Uterus (tissue), 4 donors: Measurements from ENCODE around the gene SRSF10. TPM values are rescaled to one million over a fixed set of nuclear protein-coding genes. Genes with fewer than 3 reads are reported as not detected.

Experiments
- DNase-seq, 2 donors: peaks; one replicate each; pipeline ENCODE4 v3.0.0-alpha.2; 2019 to 2020
- H3K27ac ChIP-seq, 2 donors: fragments of 200-600 bp; sonication (generic); 1 replicate in 1 of 2; 2 replicates in 1 of 2; pipeline ENCODE4 v1.5.1; 2016 to 2018
- H3K27me3 ChIP-seq, 2 donors: fragments of 200-600 bp; sonication (generic); one replicate each; pipeline ENCODE4 v1.5.1; 2018 to 2019; ENCODE audit warnings: control low read depth in 1 of 2
- H3K36me3 ChIP-seq, 2 donors: fragments of 200-600 bp; sonication (generic); one replicate each; pipeline ENCODE4 v1.5.1; 2019; ENCODE audit warnings: control low read depth in 1 of 2
- H3K4me1 ChIP-seq, 2 donors: fragments of 200-600 bp; sonication (generic); one replicate each; pipeline ENCODE4 v1.5.1; 2018 to 2019; ENCODE audit warnings: control low read depth in 1 of 2
- H3K4me3 ChIP-seq, 2 donors: fragments of 200-600 bp; sonication (generic); 1 replicate in 1 of 2; 2 replicates in 1 of 2; pipeline ENCODE4 v1.5.1; 2018 to 2019; ENCODE audit warnings: mild to moderate bottlenecking in 1 of 2
- H3K9me3 ChIP-seq, 2 donors: fragments of 200-600 bp; sonication (generic); one replicate each; pipeline ENCODE4 v1.5.1; 2019; ENCODE audit warnings: control low read depth in 1 of 2
- CTCF ChIP-seq, 4 experiments: fragments of 200-600 bp in 2 of 4; fragments of 450-650 bp in 2 of 4; sonication (generic) in 2 of 4; IDR thresholded peaks; one replicate each; pipeline ENCODE4 v1.5.1; 2016 to 2019; ENCODE audit warnings: antibody characterized with exemption in 4 of 4, mild to moderate bottlenecking in 2 of 4, moderate library complexity in 1 of 4
- POLR2A ChIP-seq, 2 donors: fragments of 450-650 bp; IDR thresholded peaks; one replicate each; pipeline ENCODE4 v1.6.1; 2016; ENCODE audit warnings: antibody characterized with exemption in 2 of 2, mild to moderate bottlenecking in 1 of 2, moderate library complexity in 1 of 2
- intact Hi-C: fragments of 100-400 bp; cut with DNase I; formaldehyde crosslinking; loops from one replicate; pipeline ENCODE4 v1.15.1; 2023; ENCODE audit warnings: low total_unique reads
- total RNA-seq, 4 donors: library from RNA; depleted of rRNA in 3 of 4; stranded (reverse); fragments of >200 nt in 3 of 4; gene quantifications; one replicate each; pipeline versions ENCODE4 v1.1.0 to v1.2.4, GENCODE V29; 2014 to 2023
- donor health status: DM: yes; HTN: yes; CAD: no.

Gene SRSF10
- total RNA-seq, 4 donors from 2014 or later = 105 to 198 (median 162) TPM

- no peak for DNase-seq
- Histone ChIP-seq H3K27ac (no peak overlapping the region), H3K9me3 (no peaks in the 10 kb centered on the region), H3K4me1 (peaks cover 0 to 4% of the 10 kb centered on the region in 2 donors), H3K27me3 (no peaks in the 10 kb centered on the region), H3K36me3 (no peaks in the 10 kb centered on the region), H3K4me3 (no peak overlapping the region)
- TF ChIP-seq CTCF (IDR thresholded peaks at IDR 0.05) (no peak), POLR2A (IDR thresholded peaks at IDR 0.05) (no peak)
- intact Hi-C loops = loop anchor here (10.0 kb wide), 1 partner anchor 72 kb away; no protein-coding TSS in a partner anchor
Measured at GRCh38 chr1:23953020-23953419, 27.1 kb downstream of the SRSF10 start.

GRCh38 chr1:23947366-23947765 lies 32.8 kb downstream of the SRSF10 start:
- intact Hi-C loops = no loop called here
- Histone ChIP-seq H3K36me3 (no peaks in the 10 kb centered on the region), H3K27ac (no peak overlapping the region), H3K27me3 (no peaks in the 10 kb centered on the region), H3K4me1 (no peaks in the 10 kb centered on the region), H3K4me3 (no peak overlapping the region), H3K9me3 (no peaks in the 10 kb centered on the region)
- TF ChIP-seq CTCF (IDR thresholded peaks at IDR 0.05) = no peak
- TF ChIP-seq POLR2A (IDR thresholded peaks at IDR 0.05) = no peak
- DNase-seq = no peak

- no peak for TF ChIP-seq CTCF (IDR thresholded peaks at IDR 0.05)
- TF ChIP-seq POLR2A (IDR thresholded peaks at IDR 0.05) = no peak
- H3K4me3 ChIP-seq = no peak overlapping the region
- H3K9me3 ChIP-seq = no peaks in the 10 kb centered on the region
- no peaks in the 10 kb centered on the region for H3K36me3 ChIP-seq
- H3K4me1 ChIP-seq = no peaks in the 10 kb centered on the region
- H3K27me3 ChIP-seq = no peaks in the 10 kb centered on the region
- no peak overlapping the region for H3K27ac ChIP-seq
- no peak for DNase-seq
- intact Hi-C loops = no loop called here
Measured at GRCh38 chr1:23936481-23937176, 43.5 kb downstream of the SRSF10 start.

GRCh38 chr1:23931491-23931880 lies 48.6 kb downstream of the SRSF10 start:
- no peaks in the 10 kb centered on the region for H3K36me3 ChIP-seq
- no peak for TF ChIP-seq CTCF (IDR thresholded peaks at IDR 0.05)
- no peaks in the 10 kb centered on the region for H3K27me3 ChIP-seq
- intact Hi-C loops = no loop called here
- H3K27ac ChIP-seq = peak overlapping the region; percentile 45 to 81
- no peak overlapping the region for H3K4me3 ChIP-seq
- H3K9me3 ChIP-seq = no peaks in the 10 kb centered on the region
- no peak for DNase-seq
- H3K4me1 ChIP-seq = no peaks in the 10 kb centered on the region

- H3K27me3 ChIP-seq = no peaks in the 10 kb centered on the region
- TF ChIP-seq POLR2A (IDR thresholded peaks at IDR 0.05) = no peak
- no peak for TF ChIP-seq CTCF (IDR thresholded peaks at IDR 0.05)
- no peaks in the 10 kb centered on the region for H3K36me3 ChIP-seq
- no peaks in the 10 kb centered on the region for H3K4me1 ChIP-seq
- intact Hi-C loops = no loop called here
- peak overlapping the region; percentile 45 to 81 for H3K27ac ChIP-seq
- H3K9me3 ChIP-seq = no peaks in the 10 kb centered on the region
- H3K4me3 ChIP-seq = no peak overlapping the region
- DNase-seq = no peak
Measured at GRCh38 chr1:23930861-23931490, 49.2 kb downstream of the SRSF10 start.
